Stimulated activated CD4-positive, alpha-beta T cell treated with anti-CD3 and anti-CD28 coated beads, Interleukin-4, amount 100 ng/mL, for 48 hours (primary cell): ENCODE data around the gene CLASP1.
"Not testable (repeated sequence)": the region's sequence is repeated elsewhere in the genome, so short reads cannot be mapped to it uniquely, and the experiment has no call there.

Experiments
- DNase-seq, 2 donors: peaks; one replicate each; pipeline ENCODE4 v3.0.0-alpha.2; 2020; ENCODE audit warnings: low read depth in 2 of 2

The CLASP1 gene

GRCh38 chr2:121649149-121649595 is at the start of gene CLASP1:
Gene CLASP1, minus strand, starts transcription at chr2:121649462. Its CDS starts 43,567 bp downstream, at chr2:121605895.
- DNase-seq = peak in 1 of 2 donors; percentile 32

- DNase-seq = no peak
Observed at GRCh38 chr2:121698318-121698930, 49.2 kb upstream of the CLASP1 start.

- DNase-seq = no peak
Observed at GRCh38 chr2:121697108-121697631, 47.9 kb upstream of the CLASP1 start.

- DNase-seq = no peak
Observed at GRCh38 chr2:121696410-121696930, 47.2 kb upstream of the CLASP1 start.

- DNase-seq = no peak
Observed at GRCh38 chr2:121695171-121695451, 45.8 kb upstream of the CLASP1 start.

- no peak for DNase-seq
Observed at GRCh38 chr2:121694398-121695170, 45.3 kb upstream of the CLASP1 start.

- DNase-seq = not testable (repeated sequence)
Observed at GRCh38 chr2:121690572-121690971, 41.3 kb upstream of the CLASP1 start.

- no peak for DNase-seq
Observed at GRCh38 chr2:121690095-121690494, 40.8 kb upstream of the CLASP1 start.

GRCh38 chr2:121689356-121689755 is 40.1 kb upstream of the CLASP1 start:
- no peak for DNase-seq

- DNase-seq = no peak
Observed at GRCh38 chr2:121688820-121689219, 39.6 kb upstream of the CLASP1 start.

- DNase-seq = no peak
Observed at GRCh38 chr2:121686902-121687301, 37.6 kb upstream of the CLASP1 start.

- no peak for DNase-seq
Observed at GRCh38 chr2:121686218-121686617, 37.0 kb upstream of the CLASP1 start.

GRCh38 chr2:121682396-121683298 is 33.4 kb upstream of the CLASP1 start:
- no peak for DNase-seq

GRCh38 chr2:121677855-121678254 is 28.6 kb upstream of the CLASP1 start:
- DNase-seq = no peak

GRCh38 chr2:121671621-121672020 is 22.4 kb upstream of the CLASP1 start:
- not testable (repeated sequence) for DNase-seq

- DNase-seq = no peak
Observed at GRCh38 chr2:121670181-121670580, 20.9 kb upstream of the CLASP1 start.

GRCh38 chr2:121667618-121668017 is 18.4 kb upstream of the CLASP1 start:
- no peak for DNase-seq

- DNase-seq = no peak
Observed at GRCh38 chr2:121666042-121666441, 16.8 kb upstream of the CLASP1 start.

GRCh38 chr2:121665504-121665903 is 16.2 kb upstream of the CLASP1 start:
- DNase-seq = no peak

- no peak for DNase-seq
Observed at GRCh38 chr2:121664713-121665112, 15.5 kb upstream of the CLASP1 start.

- no peak for DNase-seq
Observed at GRCh38 chr2:121664086-121664485, 14.8 kb upstream of the CLASP1 start.

GRCh38 chr2:121663434-121663833 is 14.2 kb upstream of the CLASP1 start:
- no peak for DNase-seq
